Stimulated activated CD8-positive, alpha-beta memory T cell treated with anti-CD3 and anti-CD28 coated beads, Interleukin-15, amount 100 ng/mL, for 1 hour (primary cell): ENCODE results near the gene MRM2.

Source experiments
- DNase-seq: peaks from one replicate; pipeline ENCODE4 v3.0.0-alpha.2; 2020; ENCODE audit warnings: low read depth

The MRM2 gene

DNA sequence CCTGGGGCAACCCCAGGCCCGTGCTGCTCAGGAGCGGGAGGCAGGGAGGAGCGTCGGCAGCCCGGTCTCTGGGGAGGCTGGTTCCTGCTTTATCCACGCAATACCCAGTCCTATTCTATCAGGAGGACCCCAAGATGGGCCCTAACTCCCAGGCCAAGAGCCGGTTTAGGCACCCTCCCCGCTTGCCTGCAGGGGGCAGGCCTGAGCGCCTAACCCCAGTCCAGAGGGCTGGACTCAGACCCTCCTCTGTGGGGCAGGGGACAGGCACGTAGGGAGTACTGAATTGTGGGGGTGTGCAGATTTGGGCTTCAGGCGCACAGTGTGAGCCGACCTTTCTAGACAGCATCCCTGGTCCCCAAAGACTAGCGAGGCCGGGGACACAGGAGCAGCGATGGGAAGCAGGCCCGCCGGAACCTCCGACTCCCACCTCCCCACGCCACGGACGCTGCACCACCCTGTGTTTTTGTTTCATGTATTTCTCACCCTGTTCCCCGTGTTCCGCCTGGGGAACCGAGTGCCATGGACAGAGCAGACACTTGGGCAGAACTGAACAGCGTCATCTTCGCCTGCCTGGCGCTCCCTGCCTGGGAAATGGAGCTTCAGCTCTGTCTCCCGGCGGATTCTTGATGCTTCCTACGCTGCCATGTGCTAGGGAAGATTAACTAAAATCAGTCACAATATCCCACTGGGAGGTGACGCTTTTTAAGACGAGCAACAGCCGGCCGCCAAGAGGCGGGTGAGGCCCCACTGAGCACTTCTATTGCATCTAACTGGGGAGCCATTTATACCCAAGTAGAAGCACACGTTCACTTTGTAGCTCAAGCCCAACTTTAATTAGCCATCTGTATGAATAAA, 5.4 kb upstream of the MRM2 start:
- DNase-seq: no peak

DNA sequence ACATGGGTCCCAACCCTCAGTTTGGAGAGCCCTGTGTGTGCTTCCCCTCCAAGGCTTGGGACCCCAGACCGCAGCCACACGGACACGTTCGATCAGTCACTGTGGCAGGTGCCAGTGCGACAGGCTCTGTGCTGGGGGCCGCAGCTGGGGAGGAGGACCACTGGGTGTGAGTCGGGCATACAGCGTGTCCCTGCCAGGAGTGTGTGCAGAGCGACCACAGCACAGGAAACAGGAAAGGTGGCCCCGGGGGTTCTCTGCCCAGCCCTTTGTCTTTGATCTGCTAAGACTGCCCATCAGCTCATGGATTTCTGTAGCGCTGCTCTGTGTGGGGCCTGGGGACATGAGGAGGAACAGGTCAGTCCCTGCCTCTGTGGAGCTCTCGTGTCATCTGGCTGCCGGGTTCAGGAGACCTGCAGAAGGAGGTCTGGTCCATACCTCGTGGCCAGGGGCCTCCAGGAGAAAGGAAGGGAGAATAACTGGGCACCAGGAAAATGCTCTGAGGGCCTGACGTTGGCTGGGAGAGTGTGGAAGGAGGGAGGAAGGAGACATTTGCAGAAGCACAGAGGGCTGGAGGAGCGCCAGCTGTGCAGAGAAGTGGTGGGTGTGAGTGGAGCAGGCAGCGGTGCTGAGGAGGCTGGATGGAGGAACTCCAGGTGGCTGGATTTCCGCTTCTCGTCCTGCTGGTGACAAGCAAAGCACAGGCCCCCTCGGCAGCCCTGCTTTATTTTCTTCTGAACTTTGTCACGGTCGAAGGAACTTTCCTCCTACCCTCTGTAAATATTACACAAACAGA, 4.1 kb upstream of the MRM2 start:
- DNase-seq: no peak

DNA sequence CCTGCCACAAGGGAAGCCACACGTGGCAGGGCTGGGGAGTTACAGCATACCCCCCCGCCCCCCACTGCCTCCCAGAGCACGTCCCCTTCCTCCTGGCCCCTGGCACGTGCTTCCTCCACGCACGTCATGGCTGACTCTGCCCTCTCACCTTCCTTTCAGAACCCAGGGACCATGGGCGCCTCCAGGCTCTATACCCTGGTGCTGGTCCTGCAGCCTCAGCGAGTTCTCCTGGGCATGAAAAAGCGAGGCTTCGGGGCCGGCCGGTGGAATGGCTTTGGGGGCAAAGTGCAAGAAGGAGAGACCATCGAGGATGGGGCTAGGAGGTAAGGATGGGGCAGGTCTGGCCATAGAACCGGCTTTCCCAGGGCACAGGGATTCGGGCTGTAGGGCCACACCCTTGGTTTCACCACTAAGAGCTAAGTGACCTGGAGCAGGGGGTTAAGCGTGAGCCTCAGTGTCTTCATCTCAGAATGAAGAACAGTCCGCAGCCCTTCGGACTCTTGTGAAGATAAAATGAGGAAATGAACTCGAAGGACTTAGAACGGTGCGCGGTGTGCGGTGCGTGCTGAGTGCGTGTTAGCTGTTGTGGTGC, 2.5 kb upstream of the MRM2 start:
- no peak for DNase-seq

DNA sequence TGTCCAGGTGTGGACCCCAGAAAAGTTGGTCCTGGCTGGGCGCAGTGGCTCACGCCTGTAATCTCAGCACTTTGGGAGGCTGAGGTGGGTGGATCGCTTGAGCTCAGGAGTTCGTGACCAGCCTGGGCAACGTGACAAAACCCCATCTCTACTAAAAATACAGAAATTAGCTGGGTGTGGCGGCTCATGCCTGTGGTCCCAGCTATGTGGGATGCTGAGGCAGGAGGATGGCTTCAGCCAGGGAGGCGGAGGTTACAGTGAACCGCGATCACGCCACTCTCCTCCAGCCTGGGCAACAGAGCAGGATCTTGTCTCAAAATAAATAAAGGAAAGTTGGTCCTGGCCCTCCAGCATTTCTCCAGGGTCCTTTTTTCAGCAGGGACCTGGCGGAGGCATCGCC, 1.5 kb upstream of the MRM2 start:
- DNase-seq: no peak

DNA sequence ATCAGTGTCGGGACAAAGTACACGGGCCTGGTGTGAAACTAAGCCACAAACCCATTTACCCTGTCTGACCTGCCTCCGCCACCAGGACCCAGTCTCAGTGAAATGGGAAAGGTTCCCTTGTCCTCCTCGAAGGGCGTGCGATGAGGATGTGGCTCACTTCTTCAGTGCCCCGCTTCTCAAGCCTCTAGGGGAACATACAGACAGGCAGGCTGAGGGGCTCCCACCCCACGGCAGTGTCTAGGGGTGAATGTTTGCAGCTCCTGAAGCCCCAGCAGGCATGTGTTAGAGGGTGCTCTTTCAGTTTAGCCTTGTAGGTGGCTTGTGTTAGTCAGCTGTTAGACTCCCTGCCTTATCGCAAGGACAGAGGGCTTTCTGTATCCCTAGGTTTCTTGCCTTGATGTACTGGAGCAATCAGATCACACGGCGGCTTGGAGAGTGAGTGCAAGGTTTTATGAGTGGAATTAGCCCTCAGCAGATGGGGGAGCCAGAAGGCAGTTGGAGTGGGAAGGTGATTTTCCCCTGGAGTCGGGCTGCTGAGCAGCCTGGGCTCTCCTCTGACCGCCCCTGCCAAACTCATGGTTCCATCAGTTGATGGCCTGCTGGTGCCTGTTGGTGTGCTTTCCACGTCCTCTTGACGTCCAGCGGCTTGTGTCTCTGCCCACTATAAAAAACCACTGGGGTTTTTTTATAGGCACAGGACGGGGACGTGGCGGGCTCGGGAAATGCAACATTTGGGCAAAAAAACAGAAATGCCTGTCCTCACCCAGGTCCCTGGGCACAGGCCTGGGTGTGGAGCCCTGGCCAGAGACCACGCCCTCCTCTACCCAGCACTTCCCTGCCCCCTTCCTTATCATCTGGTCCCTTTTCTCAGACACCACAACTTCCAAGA, 780 bp upstream of the MRM2 start:
- DNase-seq: no peak

DNA sequence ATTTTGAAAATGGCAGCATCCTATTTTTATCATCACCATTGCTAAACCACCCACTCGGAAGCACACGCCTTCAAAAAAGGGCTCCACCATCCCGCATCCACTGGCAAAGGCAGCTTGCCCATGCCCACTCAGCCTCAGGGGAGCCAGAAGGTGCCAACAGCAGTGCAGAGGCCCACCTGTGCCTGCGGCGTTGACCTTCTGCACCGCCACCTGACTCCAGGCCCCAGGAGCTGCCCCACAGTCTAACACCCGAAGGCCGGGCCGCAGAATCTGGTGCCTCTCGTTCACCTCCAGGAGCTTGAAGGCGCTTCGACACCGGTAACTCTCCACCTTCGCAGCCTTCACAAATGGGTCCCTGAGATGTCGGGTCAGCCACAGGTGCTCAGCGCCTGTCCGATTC, 2.8 kb downstream of the MRM2 start:
- DNase-seq: no peak

DNA sequence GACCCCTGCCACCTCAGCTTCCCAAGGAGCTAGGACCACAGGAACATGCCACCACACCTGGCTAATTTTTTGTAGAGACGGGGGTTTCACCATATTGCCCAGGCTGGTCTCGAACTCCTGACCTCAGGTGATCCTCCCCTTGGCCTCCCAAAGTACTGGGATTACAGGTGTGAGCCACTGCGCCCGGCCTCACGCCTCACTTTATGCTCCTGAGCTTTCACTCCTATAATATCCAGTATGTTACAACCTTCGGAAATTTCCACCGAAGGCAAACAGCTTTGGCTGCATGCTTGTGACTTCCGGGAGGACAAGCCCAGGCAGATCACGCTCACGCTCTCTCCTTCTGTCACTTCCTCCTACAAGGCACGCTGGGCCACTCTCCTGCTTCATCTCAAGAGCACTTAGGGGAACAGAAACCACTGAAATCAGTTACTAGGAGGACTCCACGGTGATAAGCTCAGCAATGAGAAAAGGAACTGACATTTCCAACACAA, 4.8 kb downstream of the MRM2 start:
- DNase-seq: no peak

DNA sequence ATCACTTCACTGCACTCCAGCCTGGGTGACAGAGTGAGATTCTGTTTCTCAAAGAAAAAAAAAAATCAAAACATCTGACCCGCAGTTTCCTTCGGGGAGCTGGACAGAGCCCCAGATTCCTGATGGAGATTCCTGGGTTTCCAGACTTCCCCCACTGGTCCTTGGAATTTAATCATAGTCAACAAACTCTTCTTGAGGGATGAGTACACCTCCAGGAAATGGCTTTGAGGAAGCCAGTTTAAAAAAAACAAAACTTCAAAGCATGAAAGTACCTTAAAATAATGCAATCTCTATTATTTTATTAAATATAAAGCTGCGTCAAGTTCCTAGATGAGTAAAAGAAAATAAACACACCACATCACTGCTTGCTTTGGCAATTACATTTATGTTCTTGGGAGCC, 8.1 kb downstream of the MRM2 start:
- no peak for DNase-seq

DNA sequence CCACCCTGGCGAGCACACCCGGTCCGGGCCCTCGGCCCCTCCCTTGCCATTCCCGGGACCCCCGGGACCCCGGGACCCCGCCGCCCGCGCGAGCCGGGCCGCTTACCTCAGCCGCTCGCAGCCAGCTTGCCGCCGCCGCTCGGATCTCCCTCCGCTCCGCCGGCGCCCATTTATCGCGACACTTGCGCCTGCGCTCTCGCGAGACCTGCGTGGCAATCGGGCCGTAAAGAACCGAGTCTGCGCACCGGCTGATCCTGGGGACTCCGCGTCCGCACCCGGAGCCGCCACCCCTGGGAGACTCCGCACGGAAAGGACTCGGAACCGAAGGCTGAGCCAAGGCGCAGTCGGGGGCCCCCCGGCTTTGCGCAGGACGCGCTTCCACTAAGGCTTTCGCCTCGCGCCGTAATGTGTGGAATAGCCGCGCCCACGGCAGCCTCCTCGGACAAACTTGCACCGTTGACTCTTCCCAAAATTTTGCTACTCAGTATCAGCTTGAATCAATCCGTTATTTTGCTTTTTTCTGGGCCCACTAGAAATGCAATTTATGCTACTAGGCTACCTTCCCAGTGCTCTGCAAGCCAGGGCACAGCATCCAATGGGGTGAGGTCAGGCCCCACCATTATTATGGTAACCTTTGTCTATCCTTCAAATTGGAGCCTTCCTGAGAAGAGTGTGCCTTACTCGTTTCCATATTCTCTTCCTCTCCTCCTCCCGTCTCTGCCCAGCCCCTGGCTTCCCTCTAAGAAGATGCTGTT, 9.1 kb downstream of the MRM2 start, which contains the start of gene MAD1L1:
TSS of gene MAD1L1 (minus strand) at position 180 of the 755 bp plus-strand sequence. CDS start 2,812 bp downstream, outside the sequence.
- peak; percentile 79 for DNase-seq

DNA sequence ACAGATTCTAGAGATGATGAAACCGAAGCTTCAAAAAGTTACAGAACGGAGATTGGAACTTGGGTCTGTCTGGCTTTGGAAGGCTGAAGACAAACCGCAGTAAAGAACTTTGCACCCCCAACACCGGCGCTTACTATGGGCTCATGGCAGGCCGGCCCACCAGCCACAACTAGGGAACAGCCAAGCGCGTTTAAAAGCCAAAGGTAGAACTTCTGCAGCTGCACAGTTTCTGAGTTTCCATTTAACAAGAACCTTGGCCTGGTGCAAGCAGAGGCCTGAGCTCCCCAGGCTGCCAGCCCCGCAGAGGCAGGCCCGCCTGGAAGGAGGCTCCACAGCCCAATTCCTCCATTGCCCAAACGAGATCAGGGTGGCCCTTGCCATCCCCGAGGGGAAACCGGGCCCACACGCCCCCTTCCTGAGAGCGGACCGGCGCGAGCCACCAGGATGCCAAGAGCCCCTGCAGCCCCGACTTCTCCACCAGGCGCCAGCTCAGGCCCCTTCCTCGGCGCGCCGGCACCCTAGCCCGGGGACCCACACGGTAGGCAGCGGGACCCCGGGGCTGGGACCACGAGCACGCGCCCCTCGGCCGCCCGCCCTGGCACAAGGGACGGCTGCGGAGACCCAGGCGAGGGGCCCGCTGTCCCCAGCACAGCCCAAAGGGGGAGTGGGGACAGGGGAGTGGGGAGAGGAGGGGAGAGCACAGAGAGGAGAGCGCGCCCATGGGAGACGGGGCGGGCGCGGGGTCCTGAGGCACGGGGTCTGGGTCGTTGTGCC, 9.8 kb downstream of the MRM2 start:
- DNase-seq: no peak

DNA sequence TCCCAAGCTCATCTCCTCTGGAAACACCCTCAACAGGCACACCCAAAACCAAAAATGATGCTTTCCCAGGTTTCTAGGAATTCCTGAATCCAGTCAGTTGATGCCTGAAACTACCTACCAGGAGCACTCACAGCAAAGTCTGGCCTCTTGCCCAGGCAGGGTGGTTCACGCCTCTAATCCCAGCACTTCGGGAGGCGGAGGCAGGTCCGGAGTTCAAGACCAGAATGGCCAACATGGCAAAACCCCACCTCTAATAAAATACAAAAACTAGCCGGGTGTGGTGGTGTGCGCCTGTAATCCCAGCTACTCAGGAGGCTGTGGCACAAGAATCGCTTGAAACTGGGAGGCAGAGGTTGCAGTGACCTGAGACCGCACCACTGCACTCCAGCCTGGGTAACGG, 11.1 kb downstream of the MRM2 start:
- no peak for DNase-seq

DNA sequence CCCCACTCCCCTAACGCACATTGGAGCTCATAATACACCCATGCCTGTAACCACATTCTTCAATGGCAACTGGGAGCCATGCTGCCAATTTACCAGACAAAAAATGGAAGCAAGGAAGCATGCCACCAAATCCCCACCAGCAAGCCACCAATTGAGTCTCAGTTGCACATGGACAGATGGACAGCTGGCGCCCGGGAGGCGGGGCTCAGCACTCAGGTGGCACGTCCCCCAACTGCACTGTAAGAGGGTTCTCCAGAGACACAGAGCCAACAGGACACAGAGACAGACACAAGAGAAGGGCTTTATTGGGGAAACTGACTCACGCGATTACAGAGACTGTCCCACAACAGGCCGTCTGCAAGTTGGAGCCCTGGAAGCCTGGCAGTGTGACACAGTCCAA, 11.8 kb downstream of the MRM2 start:
- no peak for DNase-seq

DNA sequence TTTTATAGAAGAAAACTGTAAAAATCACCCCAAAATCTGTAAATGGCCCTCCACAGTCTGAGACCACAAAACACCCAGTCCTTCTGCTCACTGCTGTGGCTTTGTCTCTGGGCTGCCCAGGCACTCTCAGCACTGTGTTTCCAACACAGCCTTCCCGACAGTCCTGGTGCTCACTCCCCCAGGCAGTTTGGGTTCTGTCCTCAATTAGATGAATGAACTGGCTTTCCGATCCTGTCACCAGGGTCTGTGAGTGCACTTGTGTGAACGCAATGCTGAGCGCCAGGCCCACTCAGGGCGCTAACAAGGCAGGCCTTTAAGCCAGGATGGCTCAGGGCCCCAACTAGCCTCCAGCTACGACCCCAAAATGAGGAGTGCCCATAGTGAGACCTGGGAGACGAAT, 12.5 kb downstream of the MRM2 start:
- no peak for DNase-seq

DNA sequence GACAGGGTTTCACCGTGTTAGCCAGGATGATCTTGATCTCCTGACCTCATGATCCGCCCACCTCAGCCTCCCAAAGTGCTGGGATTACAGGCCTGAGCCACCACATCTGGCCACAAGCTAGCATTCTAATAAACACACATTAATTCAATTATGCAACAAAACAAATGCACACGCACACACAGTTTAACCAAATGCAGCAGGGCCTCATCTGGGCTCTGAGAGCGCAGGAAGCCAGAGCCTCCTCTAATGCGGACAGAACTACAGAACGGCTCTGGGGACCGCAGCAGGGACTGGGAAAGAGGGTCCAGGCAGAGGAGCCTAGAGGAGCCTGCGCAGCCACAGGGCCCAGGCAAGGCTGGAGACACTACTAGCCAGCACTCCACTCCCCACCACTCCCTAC, 13.1 kb downstream of the MRM2 start:
- no peak for DNase-seq

DNA sequence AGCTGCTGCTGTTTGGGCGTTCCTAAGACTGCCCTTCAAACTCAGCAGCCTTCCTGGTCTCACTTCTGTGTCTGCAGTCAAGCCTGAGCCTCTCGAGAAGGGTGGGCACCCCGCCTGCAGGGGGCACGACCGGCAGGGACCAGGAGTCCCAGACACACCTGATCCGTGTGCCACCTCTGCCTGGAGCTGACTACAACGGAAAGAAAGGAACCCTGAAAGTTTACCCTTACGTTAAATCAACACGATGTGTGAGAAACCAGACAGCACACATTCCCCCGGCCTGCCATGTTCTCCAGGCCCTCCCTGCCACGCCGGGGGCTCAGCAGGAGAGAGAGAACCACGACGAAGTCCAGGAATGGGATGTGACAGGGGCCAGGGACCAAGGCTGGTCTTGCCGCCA, 14.3 kb downstream of the MRM2 start:
- DNase-seq: no peak

DNA sequence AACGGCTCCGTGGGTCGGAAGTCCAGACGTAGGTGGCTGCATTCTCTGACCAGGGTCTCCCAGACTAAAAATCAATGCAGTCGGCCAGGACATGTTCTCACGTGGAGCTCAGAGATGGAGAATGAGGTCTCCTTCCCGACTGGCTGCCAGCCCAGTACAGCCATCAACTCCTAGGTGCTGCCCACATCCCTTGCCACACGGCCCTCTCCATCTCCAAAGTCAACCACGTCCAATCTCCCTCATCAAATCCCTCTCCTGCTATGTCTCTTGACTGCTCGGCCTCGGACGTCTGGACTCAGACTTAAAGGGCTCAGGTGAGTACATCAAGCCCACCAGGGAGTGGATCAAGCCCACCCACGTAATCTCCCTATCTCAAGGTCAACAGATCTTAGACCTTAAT, 16.2 kb downstream of the MRM2 start:
- DNase-seq: no peak

DNA sequence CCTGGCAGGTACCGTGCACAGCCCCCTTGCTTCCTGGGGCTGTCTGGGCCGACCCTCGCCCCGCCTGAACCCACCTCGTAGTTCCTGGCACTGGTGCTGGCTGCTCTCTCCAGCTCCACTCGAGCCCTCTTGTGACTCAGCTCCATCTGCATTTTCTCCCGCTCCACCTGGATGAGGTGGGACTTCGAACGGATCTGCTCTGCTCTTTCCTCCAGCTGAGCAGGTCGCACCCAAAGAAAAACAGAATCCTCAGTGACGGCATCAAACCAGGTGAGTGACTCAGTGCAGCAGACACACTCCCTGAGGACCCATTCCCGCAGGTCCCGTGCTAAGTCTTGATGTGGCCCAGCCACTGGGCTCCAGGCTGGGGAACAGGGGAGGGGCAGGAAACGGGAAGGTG, 16.7 kb downstream of the MRM2 start:
- DNase-seq: no peak

DNA sequence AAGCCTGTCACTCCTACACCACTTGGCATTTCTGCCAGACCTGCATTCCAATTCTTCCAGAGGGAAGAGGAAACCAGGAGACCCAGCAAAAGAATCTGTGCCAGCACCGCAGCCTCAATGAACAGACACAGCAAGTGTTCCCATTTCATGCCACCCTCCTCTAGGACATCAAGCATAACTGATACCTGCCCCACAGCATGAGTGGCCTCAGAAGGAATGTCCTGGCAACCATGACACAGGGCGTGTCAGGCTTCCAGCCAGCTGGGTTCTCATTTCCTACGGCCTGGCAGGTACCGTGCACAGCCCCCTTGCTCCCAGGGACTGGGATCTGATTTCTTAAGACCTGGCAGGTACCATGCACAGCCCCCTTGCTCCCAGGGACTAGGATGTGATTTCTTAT, 17.1 kb downstream of the MRM2 start:
- no peak for DNase-seq

DNA sequence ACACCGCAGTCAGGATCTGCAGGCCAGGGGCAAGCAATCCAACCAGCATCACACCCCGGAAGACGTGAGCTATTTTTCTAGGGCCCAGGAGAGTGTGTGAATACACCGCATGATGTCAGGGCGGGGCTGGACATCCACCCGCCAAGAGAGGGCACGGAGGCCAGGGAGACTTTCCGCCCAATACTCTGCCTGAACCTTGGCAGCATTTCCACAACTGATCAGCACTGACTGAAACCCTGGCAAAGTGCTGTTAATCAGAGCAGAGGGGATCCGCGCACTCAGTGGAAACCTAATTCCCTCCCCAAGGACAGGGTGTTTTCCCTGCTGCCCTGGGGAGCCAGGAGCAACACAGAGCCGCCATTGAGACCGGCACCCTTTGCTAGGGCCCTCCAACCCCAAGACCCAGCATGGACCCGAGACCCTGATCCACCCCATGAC, 17.5 kb downstream of the MRM2 start:
- DNase-seq: no peak

DNA sequence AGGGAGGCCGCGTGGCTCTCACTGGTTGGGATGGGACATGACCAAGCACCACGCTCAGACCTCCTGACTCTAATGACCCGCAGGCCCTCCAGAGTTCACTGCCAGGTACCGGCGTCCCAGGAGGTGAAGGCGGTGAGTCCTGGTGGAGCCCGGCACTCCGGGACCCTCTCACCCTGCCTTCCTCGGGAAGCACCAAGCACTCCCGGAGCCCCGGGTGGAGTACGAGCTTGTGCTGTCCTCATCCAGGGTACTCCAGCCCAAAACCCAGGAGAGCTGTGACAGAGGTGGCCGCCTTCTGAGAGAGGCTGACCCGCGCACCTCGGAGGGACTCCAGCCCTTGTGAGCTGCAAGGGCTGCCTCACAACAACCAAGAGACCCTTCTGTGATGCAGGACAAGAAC, 18.7 kb downstream of the MRM2 start:
- DNase-seq: no peak
